ENCODE data around the gene DISC1. TPM values are rescaled to one million over a fixed set of nuclear protein-coding genes. Genes with fewer than 3 reads are reported as not detected.
"Not testable (repeated sequence)": the region's sequence is repeated elsewhere in the genome, so short reads cannot be mapped to it uniquely, and the experiment has no call there.

Gene DISC1
- polyA plus RNA-seq, 1 donor from 2014 or later, result 0.68 TPM

DNA sequence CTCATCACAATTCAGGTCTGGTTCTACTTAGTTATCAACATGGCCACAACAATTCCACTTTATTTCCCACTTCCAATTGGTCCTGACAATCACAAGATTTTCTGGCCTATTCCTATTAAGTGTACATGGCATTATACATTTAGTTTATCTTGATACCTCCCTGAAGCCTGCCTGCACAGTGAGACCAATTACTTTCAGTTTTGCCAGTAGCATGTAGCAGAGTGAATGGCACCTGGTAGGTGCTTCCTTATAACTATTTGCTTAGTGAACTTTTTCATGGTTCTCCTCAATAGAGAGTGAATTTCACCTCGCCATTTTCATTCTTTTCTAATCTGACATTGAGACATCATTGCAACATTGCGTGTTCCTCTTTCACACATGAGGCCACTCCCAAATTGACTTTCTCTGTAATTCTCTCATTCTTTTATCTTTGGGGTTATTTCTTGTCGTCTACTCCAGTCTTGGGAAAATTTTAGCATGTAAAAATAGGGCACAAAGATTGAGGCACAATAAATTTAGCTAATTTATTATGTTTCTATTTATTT, 124.3 kb downstream of the DISC1 start:
- Mint-ChIP-seq H3K27me3 (no peaks in the 10 kb centered on the region), H3K4me1 (no peaks in the 10 kb centered on the region), H3K36me3 (peaks cover 9% of the 10 kb centered on the region), H3K27ac (no peak overlapping the region), H3K9me3 (peaks cover 8 to 22% (median 8%) of the 10 kb centered on the region in 3 donors), H3K4me3 (no peak overlapping the region)

DNA sequence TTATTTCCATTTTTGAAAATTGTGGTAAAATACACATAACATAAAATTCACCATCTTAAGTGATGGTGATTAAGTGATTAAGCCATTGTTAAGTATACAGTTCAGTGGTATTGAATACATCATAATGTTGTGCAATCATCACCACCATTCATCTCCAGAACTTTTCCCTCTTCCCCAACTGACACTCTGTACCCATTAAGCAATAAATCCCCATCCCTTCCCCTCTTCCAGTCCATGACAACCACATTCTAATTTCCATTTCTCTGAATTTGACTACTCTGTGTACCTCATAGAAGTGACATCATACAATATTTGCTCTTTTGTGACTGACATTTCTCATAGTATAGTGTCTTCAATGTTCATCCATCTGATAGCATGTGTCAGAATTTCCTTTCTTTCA, 124.8 kb downstream of the DISC1 start:
- no peak overlapping the region for H3K4me3 Mint-ChIP-seq
- H3K27ac Mint-ChIP-seq, result no peak overlapping the region
- H3K4me1 Mint-ChIP-seq, result no peaks in the 10 kb centered on the region
- peaks cover 8 to 22% (median 8%) of the 10 kb centered on the region in 3 donors for H3K9me3 Mint-ChIP-seq
- no peaks in the 10 kb centered on the region for H3K27me3 Mint-ChIP-seq
- peaks cover 9% of the 10 kb centered on the region for H3K36me3 Mint-ChIP-seq

DNA sequence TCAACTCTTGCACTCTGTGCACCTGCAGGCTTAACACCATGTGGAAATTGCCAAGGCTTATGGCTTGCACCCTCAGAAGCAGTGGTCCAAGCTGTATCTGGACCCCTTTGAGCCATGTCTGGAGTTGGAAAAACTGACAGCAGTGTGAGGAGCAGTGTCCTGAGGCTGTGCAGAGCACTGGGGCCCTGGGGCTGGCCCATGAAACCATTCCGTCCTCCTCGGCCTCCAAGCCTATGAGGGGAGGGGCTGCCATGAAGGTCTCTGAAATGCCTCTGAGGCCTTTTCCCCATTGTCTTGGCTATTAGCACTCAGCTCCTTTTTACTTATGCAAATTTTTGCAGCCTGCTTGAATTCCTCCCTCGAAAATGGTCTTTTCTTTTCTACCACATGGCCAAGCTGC, 126.7 kb downstream of the DISC1 start:
- Mint-ChIP-seq H3K4me1 (no peaks in the 10 kb centered on the region), H3K4me3 (no peak overlapping the region), H3K27me3 (no peaks in the 10 kb centered on the region), H3K27ac (no peak overlapping the region), H3K36me3 (peaks cover 9% of the 10 kb centered on the region), H3K9me3 (peaks cover 8 to 22% (median 8%) of the 10 kb centered on the region in 3 donors)

DNA sequence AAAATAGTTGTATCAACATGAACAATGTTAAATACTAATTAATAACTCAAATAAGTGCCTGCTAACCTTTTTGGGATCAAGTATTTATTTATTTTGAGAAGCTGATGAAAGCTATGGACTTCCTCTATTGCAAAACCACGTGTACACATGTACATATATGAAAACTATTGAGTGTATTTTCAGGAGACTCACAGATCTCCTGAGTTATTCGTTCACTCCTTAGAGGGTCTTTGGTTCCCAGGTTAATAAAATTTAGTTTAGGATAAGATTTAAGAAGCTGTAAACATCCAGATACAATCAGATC, 130.5 kb downstream of the DISC1 start:
- peaks cover 9% of the 10 kb centered on the region for H3K36me3 Mint-ChIP-seq
- H3K27me3 Mint-ChIP-seq, result no peaks in the 10 kb centered on the region
- no peaks in the 10 kb centered on the region for H3K4me1 Mint-ChIP-seq
- peaks cover 4 to 18% (median 6%) of the 10 kb centered on the region in 3 donors for H3K9me3 Mint-ChIP-seq
- H3K27ac Mint-ChIP-seq, result no peak overlapping the region
- peak overlapping the region in 2 of 4 donors; percentile 80 to 88 for H3K4me3 Mint-ChIP-seq

DNA sequence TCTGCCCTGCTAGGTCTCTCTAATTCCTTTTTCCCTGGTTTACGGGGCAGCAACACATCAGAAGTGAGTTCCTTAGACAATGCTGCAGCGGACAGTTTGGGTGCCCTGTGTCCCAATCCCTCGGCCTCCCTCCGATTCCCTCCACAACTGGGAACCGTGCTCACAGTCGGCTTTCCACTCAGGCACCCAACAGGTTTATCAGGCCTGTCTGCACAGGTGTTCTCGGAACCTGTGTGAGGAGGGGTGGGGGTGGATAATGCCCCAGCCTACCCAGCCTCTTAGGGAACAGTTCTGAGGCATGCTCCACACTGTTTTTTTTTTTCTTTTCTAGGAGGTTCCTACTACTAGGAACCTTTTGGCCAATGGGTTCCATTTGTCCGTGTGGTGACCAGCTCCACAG, 131.2 kb downstream of the DISC1 start:
- no peak overlapping the region for H3K27ac Mint-ChIP-seq
- H3K9me3 Mint-ChIP-seq, result peaks cover 2 to 11% (median 2%) of the 10 kb centered on the region in 3 donors
- H3K4me1 Mint-ChIP-seq, result no peaks in the 10 kb centered on the region
- no peak overlapping the region for H3K4me3 Mint-ChIP-seq
- peaks cover 1% of the 10 kb centered on the region for H3K27me3 Mint-ChIP-seq
- H3K36me3 Mint-ChIP-seq, result peaks cover 9% of the 10 kb centered on the region

DNA sequence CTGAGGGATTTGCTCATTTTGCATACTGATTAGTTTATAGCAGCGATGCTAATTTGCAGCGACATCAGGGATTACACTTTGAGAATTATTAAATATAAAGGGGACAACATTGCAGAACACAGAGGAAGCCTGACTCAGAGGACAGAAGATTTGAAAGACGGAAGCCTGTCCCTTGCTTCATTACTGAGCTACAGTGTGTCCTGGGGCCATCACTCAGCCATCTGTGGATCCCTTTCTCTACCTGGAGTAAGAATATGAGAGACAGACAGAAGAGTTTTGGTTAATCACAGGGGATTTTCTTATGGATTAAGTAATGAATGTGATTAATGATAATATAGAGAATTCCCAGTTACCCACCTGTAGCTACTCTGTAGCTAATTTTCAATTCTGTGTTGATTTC, 134.7 kb downstream of the DISC1 start:
- Mint-ChIP-seq H3K9me3 (no peaks in the 10 kb centered on the region), H3K27me3 (peaks cover 1% of the 10 kb centered on the region), H3K36me3 (peaks cover 5% of the 10 kb centered on the region), H3K27ac (no peak overlapping the region), H3K4me1 (no peaks in the 10 kb centered on the region), H3K4me3 (no peak overlapping the region)

DNA sequence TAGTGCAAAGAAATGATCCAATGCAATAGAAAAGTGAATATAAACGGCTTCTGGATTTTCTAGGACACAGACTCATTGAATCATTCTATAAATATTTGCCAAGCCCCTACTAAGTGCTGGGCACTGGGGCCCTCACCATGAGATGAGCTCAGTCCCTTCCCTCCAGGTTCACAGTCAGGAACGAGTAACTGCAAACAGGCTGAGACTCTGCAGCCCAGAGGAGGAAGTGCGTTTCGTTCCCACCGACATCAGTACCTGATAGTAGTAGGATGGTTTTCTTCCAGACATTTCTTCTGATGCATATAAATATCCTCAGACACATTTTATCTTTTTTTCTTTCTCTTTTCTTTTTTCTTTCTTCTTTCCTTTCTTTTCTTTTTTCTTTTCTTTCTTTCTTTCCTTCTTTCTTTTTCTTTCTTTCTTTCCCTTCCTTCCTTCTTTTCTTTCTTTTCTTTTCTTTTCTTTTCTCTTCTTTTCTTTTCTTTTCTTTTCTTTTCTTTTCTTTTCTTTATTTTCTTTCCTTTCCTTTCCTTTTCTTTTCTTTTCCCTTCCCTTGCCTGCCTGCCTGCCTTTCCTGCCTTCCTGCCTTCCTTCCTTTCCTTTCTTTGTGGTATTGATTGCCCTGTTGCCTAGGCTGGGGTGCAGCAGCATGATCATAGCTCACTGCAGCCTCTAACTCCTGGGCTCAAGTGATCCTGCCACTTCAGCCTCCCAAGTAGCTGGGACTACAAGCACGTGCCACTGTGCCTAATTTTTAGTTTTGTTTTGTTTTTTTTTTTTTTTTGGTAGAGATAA, 135.4 kb downstream of the DISC1 start:
- Mint-ChIP-seq H3K27me3 (peaks cover 1% of the 10 kb centered on the region), H3K4me3 (no peak overlapping the region), H3K27ac (no peak overlapping the region), H3K4me1 (no peaks in the 10 kb centered on the region), H3K9me3 (no peaks in the 10 kb centered on the region), H3K36me3 (peaks cover 5% of the 10 kb centered on the region)

DNA sequence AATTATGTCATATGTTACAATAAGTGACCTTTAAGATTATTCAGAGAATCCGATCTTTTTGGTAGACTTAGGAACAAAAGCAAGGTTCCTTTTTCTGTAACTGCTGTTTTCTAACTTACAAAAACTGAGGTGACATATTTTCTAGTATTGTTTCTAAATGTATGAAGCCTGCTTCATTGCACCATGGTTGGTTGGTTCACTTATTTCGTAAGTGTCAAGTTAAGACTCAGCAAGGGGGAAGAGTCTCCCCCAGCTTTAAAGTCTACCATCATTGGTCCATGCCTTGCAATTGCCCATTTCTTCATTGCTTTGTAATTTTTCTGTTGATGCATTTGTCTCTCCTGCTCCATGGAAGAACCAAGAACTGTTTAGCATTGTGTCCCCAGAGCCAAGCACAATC, 136.9 kb downstream of the DISC1 start:
- H3K4me1 Mint-ChIP-seq, result no peaks in the 10 kb centered on the region
- H3K27ac Mint-ChIP-seq, result no peak overlapping the region
- H3K27me3 Mint-ChIP-seq, result peaks cover 1% of the 10 kb centered on the region
- H3K4me3 Mint-ChIP-seq, result no peak overlapping the region
- H3K9me3 Mint-ChIP-seq, result no peaks in the 10 kb centered on the region
- H3K36me3 Mint-ChIP-seq, result peaks cover 5% of the 10 kb centered on the region

DNA sequence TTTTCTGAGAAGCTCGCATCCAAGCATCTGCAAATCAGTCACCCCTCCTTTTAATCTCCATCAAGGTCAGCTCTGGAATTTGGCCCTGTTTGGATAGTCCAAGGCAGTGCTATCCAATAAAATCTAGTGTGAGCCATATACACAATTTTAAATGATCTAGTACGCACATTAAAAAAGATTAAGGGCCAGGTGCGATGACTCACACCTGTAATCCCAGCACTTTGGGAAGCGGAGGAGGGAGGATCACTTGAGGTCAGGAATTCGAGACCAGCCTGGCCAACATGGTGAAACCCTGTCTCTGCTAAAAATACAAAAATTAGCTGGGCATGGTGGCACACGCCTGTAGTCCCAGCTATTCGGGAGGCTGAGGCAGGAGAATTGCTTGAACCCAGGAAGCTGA, 139.2 kb downstream of the DISC1 start:
- H3K36me3 Mint-ChIP-seq, H3K4me1 Mint-ChIP-seq, H3K27me3 Mint-ChIP-seq, H3K9me3 Mint-ChIP-seq, H3K27ac Mint-ChIP-seq, H3K4me3 Mint-ChIP-seq: not testable (repeated sequence)

DNA sequence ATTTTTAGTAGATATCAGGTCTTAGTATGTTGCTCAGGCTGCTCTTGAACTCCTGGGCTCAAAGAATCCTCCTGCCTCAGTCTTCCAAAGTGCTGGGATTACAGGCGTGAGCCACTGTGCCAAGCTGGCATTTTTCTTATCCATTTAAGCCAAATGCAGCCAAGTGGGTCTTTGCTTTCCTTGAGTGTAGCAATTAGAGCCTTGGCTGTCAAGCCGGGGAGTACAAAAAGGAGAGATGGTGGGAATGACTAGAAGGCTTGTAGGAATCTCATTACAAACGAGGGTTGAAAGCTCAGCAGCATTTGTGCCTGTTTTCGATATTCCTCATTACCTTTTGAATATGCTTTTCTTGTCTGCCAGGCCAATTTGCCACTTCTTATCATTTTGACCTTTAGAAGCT, 140.9 kb downstream of the DISC1 start:
- peaks cover 5% of the 10 kb centered on the region for H3K36me3 Mint-ChIP-seq
- H3K27me3 Mint-ChIP-seq, result no peaks in the 10 kb centered on the region
- no peaks in the 10 kb centered on the region for H3K4me1 Mint-ChIP-seq
- no peak overlapping the region for H3K4me3 Mint-ChIP-seq
- no peaks in the 10 kb centered on the region for H3K9me3 Mint-ChIP-seq
- H3K27ac Mint-ChIP-seq, result no peak overlapping the region

DNA sequence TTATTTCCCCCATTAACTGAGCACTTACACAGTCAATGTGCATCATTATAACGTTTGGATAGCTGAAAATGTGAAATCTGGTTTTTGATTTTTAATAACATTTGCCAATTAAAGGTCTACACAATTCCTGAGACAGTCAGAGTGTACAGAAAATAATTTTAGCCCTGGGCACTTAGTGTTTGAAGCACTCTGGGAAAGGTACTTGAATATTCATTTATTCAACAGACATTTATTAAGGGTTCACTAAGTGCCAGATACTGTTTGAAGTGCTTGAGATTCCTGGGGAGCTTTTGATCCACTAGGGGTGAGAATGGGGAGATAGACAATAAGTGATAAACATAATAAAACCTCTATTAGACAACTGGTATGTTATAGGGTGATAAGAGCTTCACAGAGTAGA, 141.8 kb downstream of the DISC1 start:
- Mint-ChIP-seq H3K4me3 (no peak overlapping the region), H3K4me1 (no peaks in the 10 kb centered on the region), H3K9me3 (no peaks in the 10 kb centered on the region), H3K36me3 (peaks cover 5% of the 10 kb centered on the region), H3K27ac (no peak overlapping the region), H3K27me3 (no peaks in the 10 kb centered on the region)

DNA sequence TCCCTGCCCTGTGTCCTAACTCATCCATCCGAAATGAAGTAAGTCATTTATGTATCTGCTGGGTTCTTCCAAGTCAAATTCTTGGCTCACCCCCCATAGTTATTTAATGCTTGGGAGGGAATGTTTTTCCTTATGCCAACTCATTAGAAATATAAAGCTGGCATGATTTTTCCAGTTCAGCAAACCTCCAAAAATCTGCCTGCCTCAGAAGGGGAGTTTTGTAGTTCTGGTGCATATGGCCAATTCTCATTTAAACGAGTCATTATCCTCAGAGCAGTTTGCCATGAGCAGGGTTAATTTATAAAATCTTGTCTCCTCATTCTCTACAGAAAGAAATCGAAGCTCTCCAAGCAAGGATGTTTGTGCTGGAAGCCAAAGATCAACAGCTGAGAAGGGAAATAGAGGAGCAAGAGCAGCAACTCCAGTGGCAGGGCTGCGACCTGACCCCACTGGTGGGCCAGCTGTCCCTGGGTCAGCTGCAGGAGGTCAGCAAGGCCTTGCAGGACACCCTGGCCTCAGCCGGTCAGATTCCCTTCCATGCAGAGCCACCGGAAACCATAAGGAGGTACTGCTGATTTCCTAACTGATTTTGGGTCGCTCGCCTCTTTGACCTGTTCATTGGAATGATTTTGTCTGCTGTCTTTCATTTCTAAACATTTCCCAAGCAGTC, 144.1 kb downstream of the DISC1 start:
- Mint-ChIP-seq H3K9me3 (no peaks in the 10 kb centered on the region), H3K4me3 (no peak overlapping the region), H3K27ac (no peak overlapping the region), H3K36me3 (peaks cover 9% of the 10 kb centered on the region), H3K27me3 (no peaks in the 10 kb centered on the region), H3K4me1 (no peaks in the 10 kb centered on the region)

DNA sequence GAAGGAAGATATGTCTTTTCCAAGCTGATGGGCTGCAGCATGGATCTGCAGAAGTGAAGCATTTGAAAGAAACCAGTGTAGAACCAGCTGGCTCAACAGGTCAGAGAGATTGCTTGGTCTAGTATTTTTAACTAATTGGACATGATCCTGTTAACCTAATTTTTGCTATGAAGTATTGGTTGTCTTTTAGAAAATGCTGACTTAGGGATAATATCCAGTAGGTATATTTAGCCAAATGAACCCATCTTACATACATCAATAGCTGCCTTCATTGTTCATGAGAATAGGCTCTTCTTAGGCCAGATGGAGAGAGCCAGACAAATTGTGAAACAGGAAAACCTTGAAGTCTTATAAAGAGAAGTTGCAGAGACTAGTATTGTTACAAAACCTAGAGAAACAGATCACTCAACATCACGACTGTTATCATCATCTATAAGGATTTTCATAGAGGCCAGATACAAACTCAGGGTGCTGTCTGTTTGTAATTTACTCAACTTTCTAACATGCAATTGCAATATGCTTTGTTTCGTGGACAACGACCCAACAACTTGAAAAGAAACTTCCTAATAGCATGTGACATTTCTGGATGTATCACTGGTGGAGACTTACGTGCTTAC, 148.2 kb downstream of the DISC1 start:
- H3K36me3 Mint-ChIP-seq, result peaks cover 8% of the 10 kb centered on the region
- no peak overlapping the region for H3K4me3 Mint-ChIP-seq
- H3K9me3 Mint-ChIP-seq, result no peaks in the 10 kb centered on the region
- peaks cover 0 to 2% (median 2%) of the 10 kb centered on the region in 3 donors for H3K4me1 Mint-ChIP-seq
- H3K27ac Mint-ChIP-seq, result no peak overlapping the region
- no peaks in the 10 kb centered on the region for H3K27me3 Mint-ChIP-seq

DNA sequence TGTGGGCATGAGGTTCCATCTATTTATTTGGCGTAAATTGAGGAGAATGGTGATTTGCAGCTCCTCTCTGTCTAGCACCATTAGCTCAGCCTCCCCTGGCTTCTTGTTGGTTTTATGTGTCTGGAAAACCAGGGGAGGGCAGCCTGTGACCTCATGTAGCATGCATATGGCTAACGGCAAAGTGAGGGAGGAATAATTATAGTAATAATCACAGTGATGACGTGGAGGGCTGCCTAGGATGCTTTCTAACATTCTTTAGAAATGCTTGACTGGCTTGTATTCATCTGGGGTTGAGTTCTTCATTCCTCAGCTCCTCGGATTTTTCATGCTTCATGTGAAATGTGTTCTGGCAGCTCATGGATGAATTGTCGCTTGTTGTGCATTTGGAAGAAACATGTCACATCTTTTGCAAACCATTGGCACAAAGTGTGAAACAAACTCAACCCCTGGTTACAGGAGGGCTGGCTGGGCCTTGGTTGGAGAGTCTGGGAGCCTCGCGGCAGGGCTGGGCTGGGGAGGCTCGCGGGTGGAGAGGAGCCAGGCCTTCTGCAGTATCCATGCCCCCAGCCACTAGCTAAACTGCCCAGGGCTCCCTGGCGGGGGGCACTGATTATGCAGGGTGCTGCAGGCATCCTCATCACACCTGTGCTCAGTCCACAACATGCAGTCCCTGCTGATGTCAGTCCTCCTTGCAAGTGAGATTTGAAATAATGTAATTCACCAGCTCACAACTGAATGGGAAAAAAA, 149.6 kb downstream of the DISC1 start:
- H3K36me3 Mint-ChIP-seq, result peaks cover 7% of the 10 kb centered on the region
- peaks cover 0 to 2% (median 2%) of the 10 kb centered on the region in 3 donors for H3K4me1 Mint-ChIP-seq
- H3K4me3 Mint-ChIP-seq, result no peak overlapping the region
- no peaks in the 10 kb centered on the region for H3K9me3 Mint-ChIP-seq
- H3K27me3 Mint-ChIP-seq, result no peaks in the 10 kb centered on the region
- H3K27ac Mint-ChIP-seq, result no peak overlapping the region

DNA sequence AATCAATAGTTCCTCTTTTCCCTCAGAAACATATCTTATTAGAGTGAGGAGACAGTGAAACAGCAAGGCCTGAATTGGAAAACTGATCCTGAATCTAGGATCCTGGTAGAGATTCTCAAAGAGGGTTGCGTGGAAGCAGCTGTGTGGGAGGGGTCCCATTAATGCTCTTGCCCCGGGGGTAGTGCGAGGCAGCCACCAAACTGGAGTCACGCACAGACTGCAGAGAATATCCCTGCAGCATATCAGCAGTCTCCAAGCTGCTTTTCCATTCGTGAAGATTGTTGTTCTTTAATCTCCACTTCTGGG, 150.1 kb downstream of the DISC1 start:
- peaks cover 2 to 7% (median 3%) of the 10 kb centered on the region in 3 donors for H3K4me1 Mint-ChIP-seq
- H3K27ac Mint-ChIP-seq, result no peak overlapping the region
- no peaks in the 10 kb centered on the region for H3K9me3 Mint-ChIP-seq
- H3K36me3 Mint-ChIP-seq, result peaks cover 5% of the 10 kb centered on the region
- no peak overlapping the region for H3K4me3 Mint-ChIP-seq
- no peaks in the 10 kb centered on the region for H3K27me3 Mint-ChIP-seq

All from IgD-negative memory B cell (primary cell).